DOHH2 (cell line): Measurements from ENCODE around the gene LDLRAD4.

ENCODE experiments used
- H3F3A ChIP-seq: fragments of 200-600 bp; sonication (generic), shearing (Covaris generic); 2 replicates; pipeline ENCODE4 v1.6.0; 2016; ENCODE audit warnings: antibody characterized with exemption, mild to moderate bottlenecking; ENCODE audit not compliant: control insufficient read depth, insufficient read depth
- H3K27ac ChIP-seq: fragments of 200-600 bp; sonication (generic); 2 replicates; pipeline ENCODE4 v1.5.1; 2014; ENCODE audit warnings: low read depth, mild to moderate bottlenecking, low read length, moderate library complexity
- H3K27me3 ChIP-seq: fragments of 200-600 bp; sonication (generic); 2 replicates; pipeline ENCODE4 v1.6.1; 2014; ENCODE audit warnings: mild to moderate bottlenecking, low read length, mixed read lengths; ENCODE audit not compliant: control insufficient read depth
- H3K36me3 ChIP-seq: fragments of 200-600 bp; sonication (generic); 2 replicates; pipeline ENCODE4 v1.6.1; 2014; ENCODE audit warnings: mild to moderate bottlenecking, low read length, moderate library complexity, mixed read lengths; ENCODE audit not compliant: control insufficient read depth
- H3K4me1 ChIP-seq: fragments of 200-600 bp; sonication (generic); 2 replicates; pipeline ENCODE4 v1.6.1; 2014; ENCODE audit warnings: mild to moderate bottlenecking, low read length, mixed read lengths; ENCODE audit not compliant: control insufficient read depth
- H3K4me2 ChIP-seq: fragments of 200-600 bp; sonication (generic); 2 replicates; pipeline ENCODE4 v1.6.0; 2014; ENCODE audit warnings: mild to moderate bottlenecking, low read length, moderate library complexity
- H3K4me3 ChIP-seq: fragments of 200-600 bp; sonication (generic); 2 replicates; pipeline ENCODE4 v1.5.1; 2014; ENCODE audit warnings: mild to moderate bottlenecking, low read length, mixed read lengths
- H3K79me2 ChIP-seq: fragments of 200-600 bp; sonication (generic); 2 replicates; pipeline ENCODE4 v1.6.1; 2014; ENCODE audit warnings: mild to moderate bottlenecking, low read length, mixed read lengths; ENCODE audit not compliant: control insufficient read depth
- H3K9me2 ChIP-seq: fragments of 200-600 bp; sonication (generic); replicated peaks from 2 replicates; pipeline ENCODE4 v1.6.1; 2014; ENCODE audit warnings: mild to moderate bottlenecking, low read length, mixed read lengths; ENCODE audit not compliant: control insufficient read depth
- H3K9me3 ChIP-seq: fragments of 200-600 bp; sonication (generic); 2 replicates; pipeline ENCODE4 v1.6.1; 2014; ENCODE audit warnings: antibody characterized with exemption, low read length, mixed read lengths; ENCODE audit not compliant: control insufficient read depth, insufficient read depth
- H4K20me1 ChIP-seq: fragments of 200-600 bp; sonication (generic); 2 replicates; pipeline ENCODE4 v1.6.0; 2014; ENCODE audit warnings: low read depth, mild to moderate bottlenecking, antibody characterized with exemption, low read length, moderate library complexity; ENCODE audit not compliant: control insufficient read depth, insufficient read depth
- EZH2phosphoT487 ChIP-seq: fragments of 200-600 bp; sonication (generic); IDR thresholded peaks from 2 replicates; pipeline ENCODE4 v1.6.1; 2017; ENCODE audit warnings: borderline replicate concordance, mild to moderate bottlenecking, antibody characterized with exemption, low read length, moderate library complexity, mixed read lengths
- TF ChIP-seq, protein P1 (sequence below): fragments of 200-600 bp; sonication (generic); IDR thresholded peaks from one replicate; pipeline ENCODE4 v1.5.1; 2014; ENCODE audit warnings: antibody characterized with exemption, mild to moderate bottlenecking, low read depth, low read length; ENCODE audit not compliant: poor library complexity, severe bottlenecking

The LDLRAD4 gene

GRCh38 chr18:13616041-13616440 lies 397.5 kb downstream of the LDLRAD4 start:
- no peaks in the 10 kb centered on the region for H3K9me2 ChIP-seq
- H3K27ac ChIP-seq = peak overlapping the region; percentile 98; the same call in 1 of the 2 replicates
- peaks cover 33% of the 10 kb centered on the region for H3F3A ChIP-seq
- H3K4me1 ChIP-seq = peaks cover 64% of the 10 kb centered on the region
- H3K4me2 ChIP-seq = peak overlapping the region; percentile 95
- H3K27me3 ChIP-seq = no peaks in the 10 kb centered on the region
- no peaks in the 10 kb centered on the region for H4K20me1 ChIP-seq
- peaks cover 43% of the 10 kb centered on the region for H3K36me3 ChIP-seq
- peaks cover 69% of the 10 kb centered on the region for H3K79me2 ChIP-seq
- no peaks in the 10 kb centered on the region for H3K9me3 ChIP-seq
- TF ChIP-seq EZH2phosphoT487 = no peak
- TF ChIP-seq, protein P1, sequence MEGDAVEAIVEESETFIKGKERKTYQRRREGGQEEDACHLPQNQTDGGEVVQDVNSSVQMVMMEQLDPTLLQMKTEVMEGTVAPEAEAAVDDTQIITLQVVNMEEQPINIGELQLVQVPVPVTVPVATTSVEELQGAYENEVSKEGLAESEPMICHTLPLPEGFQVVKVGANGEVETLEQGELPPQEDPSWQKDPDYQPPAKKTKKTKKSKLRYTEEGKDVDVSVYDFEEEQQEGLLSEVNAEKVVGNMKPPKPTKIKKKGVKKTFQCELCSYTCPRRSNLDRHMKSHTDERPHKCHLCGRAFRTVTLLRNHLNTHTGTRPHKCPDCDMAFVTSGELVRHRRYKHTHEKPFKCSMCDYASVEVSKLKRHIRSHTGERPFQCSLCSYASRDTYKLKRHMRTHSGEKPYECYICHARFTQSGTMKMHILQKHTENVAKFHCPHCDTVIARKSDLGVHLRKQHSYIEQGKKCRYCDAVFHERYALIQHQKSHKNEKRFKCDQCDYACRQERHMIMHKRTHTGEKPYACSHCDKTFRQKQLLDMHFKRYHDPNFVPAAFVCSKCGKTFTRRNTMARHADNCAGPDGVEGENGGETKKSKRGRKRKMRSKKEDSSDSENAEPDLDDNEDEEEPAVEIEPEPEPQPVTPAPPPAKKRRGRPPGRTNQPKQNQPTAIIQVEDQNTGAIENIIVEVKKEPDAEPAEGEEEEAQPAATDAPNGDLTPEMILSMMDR = no peak
- peak overlapping the region; percentile 84 for H3K4me3 ChIP-seq

- peak overlapping the region; percentile 95 for H3K4me2 ChIP-seq
- H3F3A ChIP-seq = peaks cover 28% of the 10 kb centered on the region
- H3K36me3 ChIP-seq = peaks cover 44% of the 10 kb centered on the region
- no peaks in the 10 kb centered on the region for H3K27me3 ChIP-seq
- H4K20me1 ChIP-seq = no peaks in the 10 kb centered on the region
- TF ChIP-seq, protein P1 = no peak
- H3K4me1 ChIP-seq = peaks cover 58% of the 10 kb centered on the region
- no peaks in the 10 kb centered on the region for H3K9me2 ChIP-seq
- H3K79me2 ChIP-seq = peaks cover 69% of the 10 kb centered on the region
- no peak overlapping the region for H3K27ac ChIP-seq
- H3K9me3 ChIP-seq = no peaks in the 10 kb centered on the region
- peak overlapping the region; percentile 84 for H3K4me3 ChIP-seq
Measured at GRCh38 chr18:13616525-13617035, 398.0 kb downstream of the LDLRAD4 start.

DNA sequence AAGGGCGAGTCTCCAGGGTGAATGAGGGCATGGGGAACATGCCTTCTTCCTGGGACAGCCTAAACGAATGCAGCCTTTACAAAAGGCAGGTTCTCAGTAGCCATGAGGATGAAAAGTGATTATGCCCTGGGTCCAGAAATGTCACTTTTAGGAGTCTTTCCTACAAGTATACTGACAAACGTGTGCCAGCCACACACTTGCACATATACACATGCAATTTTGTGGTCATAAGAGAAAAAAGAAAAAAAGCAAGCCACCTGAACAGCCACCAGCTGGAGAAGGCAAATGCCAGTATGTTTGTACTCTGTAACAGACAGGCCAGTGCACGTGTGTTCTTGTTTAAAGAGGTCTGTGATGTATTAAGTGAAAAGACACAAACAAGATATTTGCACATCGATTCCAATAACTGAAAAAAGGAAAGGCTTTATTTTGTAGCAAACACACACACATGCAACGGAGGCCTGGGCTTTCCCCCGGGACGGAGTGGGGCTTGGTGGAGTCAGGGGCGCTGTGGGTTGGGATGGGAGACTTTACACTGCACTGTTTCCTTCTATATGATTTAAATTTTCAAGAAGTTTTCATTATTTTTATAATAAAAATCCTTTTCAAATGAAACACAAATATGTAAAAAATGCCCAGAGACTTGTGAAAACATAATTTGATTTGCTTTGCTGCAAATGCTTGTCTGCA lies 399.4 kb downstream of the LDLRAD4 start:
- Histone ChIP-seq H3K36me3 (peaks cover 44% of the 10 kb centered on the region), H3F3A (peaks cover 17% of the 10 kb centered on the region), H3K27me3 (no peaks in the 10 kb centered on the region), H3K4me1 (peaks cover 47% of the 10 kb centered on the region), H3K9me2 (no peaks in the 10 kb centered on the region), H3K4me3 (no peak overlapping the region), H4K20me1 (no peaks in the 10 kb centered on the region), H3K9me3 (no peaks in the 10 kb centered on the region), H3K4me2 (no peak overlapping the region), H3K27ac (no peak overlapping the region), H3K79me2 (peaks cover 64% of the 10 kb centered on the region)
- TF ChIP-seq EZH2phosphoT487 = no peak
- TF ChIP-seq, protein P1 = no peak
